HepG2 (cell line): ENCODE data around the gene SLC25A11. TPM values are rescaled to one million over a fixed set of nuclear protein-coding genes. Genes with fewer than 3 reads are reported as not detected.
A peak's percentile ranks its signal among the peaks of the same experiment; 100 is the strongest.

Source experiments
- CREM ChIP-seq, 2 experiments: sonication (generic) in 1 of 2; formaldehyde crosslinking in 1 of 2; IDR thresholded peaks; 2 replicates each; pipeline versions ENCODE4 v1.4.0 to v1.6.1; 2016 to 2020; ENCODE audit warnings: antibody characterized with exemption in 1 of 2, mild to moderate bottlenecking in 1 of 2, missing genetic modification reagents in 1 of 2
- MAFF ChIP-seq: IDR thresholded peaks from 2 replicates; pipeline ENCODE4 v1.6.1; 2011; ENCODE audit warnings: low read depth, low read length, improper control_type of control experiment
- NR2F2 ChIP-seq: IDR thresholded peaks from 2 replicates; pipeline ENCODE4 v1.6.1; 2012; ENCODE audit warnings: low read depth, inconsistent platforms, borderline replicate concordance
- RAD51 ChIP-seq: fragments of 450-650 bp; IDR thresholded peaks from 2 replicates; pipeline ENCODE4 v1.6.1; 2016; ENCODE audit warnings: borderline replicate concordance
- RARG ChIP-seq: sonication (generic); formaldehyde crosslinking; IDR thresholded peaks from 2 replicates; pipeline ENCODE4 v1.4.0; 2020; ENCODE audit warnings: low read depth, mild to moderate bottlenecking, missing genetic modification reagents
- RXRB ChIP-seq: IDR thresholded peaks from 2 replicates; pipeline ENCODE4 v1.6.1; 2016; ENCODE audit warnings: borderline replicate concordance, missing genetic modification reagents, missing compliant biosample characterization
- SNAI1 ChIP-seq: sonication (generic); formaldehyde crosslinking; IDR thresholded peaks from 2 replicates; pipeline ENCODE4 v1.5.0; 2020; ENCODE audit warnings: mild to moderate bottlenecking, missing genetic modification reagents, borderline replicate concordance
- SOX13 ChIP-seq, 3 experiments: fragments of 450-650 bp in 1 of 3; sonication (generic) in 1 of 3; formaldehyde crosslinking in 1 of 3; IDR thresholded peaks in 2 of 3; conservative IDR thresholded peaks in 1 of 3; 2 replicates each; pipeline versions ENCODE4 v1.5.0 to v1.6.1; 2016 to 2020; ENCODE audit warnings: antibody characterized with exemption in 1 of 3, mild to moderate bottlenecking in 1 of 3, missing compliant biosample characterization in 1 of 3, missing genetic modification reagents in 1 of 3, moderate library complexity in 1 of 3
- SRSF9 ChIP-seq: fragments of 200-400 bp; formaldehyde crosslinking; IDR thresholded peaks from 2 replicates; pipeline ENCODE4 v1.6.1; 2018; ENCODE audit warnings: borderline replicate concordance, mild to moderate bottlenecking, low read depth, low read length; ENCODE audit not compliant: insufficient read depth, poor library complexity, severe bottlenecking
- SSRP1 ChIP-seq: IDR thresholded peaks from 2 replicates; pipeline ENCODE4 v1.6.1; 2016; ENCODE audit warnings: control low read depth
- SYNCRIP ChIP-seq: fragments of 200-400 bp; formaldehyde crosslinking; IDR thresholded peaks from 2 replicates; pipeline ENCODE4 v1.6.1; 2018; ENCODE audit warnings: mild to moderate bottlenecking, low read depth, low read length; ENCODE audit not compliant: insufficient read depth
- TARDBP ChIP-seq: sonication (generic); formaldehyde crosslinking; IDR thresholded peaks from 2 replicates; pipeline ENCODE4 v1.8.0; 2022; ENCODE audit warnings: mild to moderate bottlenecking, missing genetic modification reagents
- TBX2 ChIP-seq: sonication (generic); formaldehyde crosslinking; IDR thresholded peaks from 2 replicates; pipeline ENCODE4 v1.5.0; 2020; ENCODE audit warnings: missing genetic modification reagents, mild to moderate bottlenecking, borderline replicate concordance
- THYN1 ChIP-seq: sonication (generic); formaldehyde crosslinking; IDR thresholded peaks from 2 replicates; pipeline ENCODE4 v1.8.1; 2023; ENCODE audit warnings: low read depth, mild to moderate bottlenecking, moderate library complexity, missing genetic modification reagents, borderline replicate concordance
- TRIM24 ChIP-seq: sonication (generic); formaldehyde crosslinking; IDR thresholded peaks from 2 replicates; pipeline ENCODE4 v1.8.0; 2022; ENCODE audit warnings: mild to moderate bottlenecking, missing genetic modification reagents
- ZBTB7A ChIP-seq: sonication (generic); formaldehyde crosslinking; IDR thresholded peaks from 2 replicates; pipeline ENCODE4 v1.8.0; 2022; ENCODE audit warnings: mild to moderate bottlenecking, missing genetic modification reagents
- ZNF326 ChIP-seq: sonication (generic); formaldehyde crosslinking; IDR thresholded peaks from 2 replicates; pipeline ENCODE4 v1.4.0; 2020; ENCODE audit warnings: missing genetic modification reagents, borderline replicate concordance
- ZNF329 ChIP-seq: sonication (generic); formaldehyde crosslinking; IDR thresholded peaks from 2 replicates; pipeline ENCODE4 v1.9.0; 2021; ENCODE audit warnings: low read depth, mild to moderate bottlenecking, missing genetic modification reagents
- ZNF614 ChIP-seq: IDR thresholded peaks from 2 replicates; pipeline ENCODE4 v1.6.1; 2018; ENCODE audit warnings: missing biosample characterization, missing genetic modification reagents, inconsistent platforms, borderline replicate concordance
- ZSCAN29 ChIP-seq: sonication (generic); formaldehyde crosslinking; conservative IDR thresholded peaks from 2 replicates; pipeline ENCODE4 v1.4.0; 2020; ENCODE audit warnings: mild to moderate bottlenecking, missing genetic modification reagents
- polyA plus RNA-seq, 8 experiments: library from polyadenylated mRNA; depleted of rRNA in 3 of 8; stranded (reverse) in 7 of 8; unstranded in 1 of 8; fragments of >200 nt; fragmentation: Illumina TruSeq in 4 of 8; extraction: Trizol in 4 of 8; gene quantifications; 2 replicates each; pipeline versions ENCODE4 v1.2.1 to v1.2.3, GENCODE V29; 2011 to 2016; ENCODE audit warnings: low read depth in 4 of 8, missing spikeins in 1 of 8, mixed read lengths in 1 of 8; ENCODE audit not compliant: insufficient read depth in 1 of 8
- total RNA-seq, 5 experiments: library from RNA; depleted of rRNA; stranded (reverse); fragments of >200 nt; fragmentation: Illumina TruSeq; extraction: Trizol; gene quantifications; 2 replicates each; pipeline ENCODE4 v1.2.3, GENCODE V29; 2016; ENCODE audit warnings: low read depth in 1 of 5
- TF ChIP-seq, protein P1 (sequence below): sonication (generic); formaldehyde crosslinking; IDR thresholded peaks from 2 replicates; pipeline ENCODE4 v1.5.1; 2020; ENCODE audit warnings: mild to moderate bottlenecking, missing genetic modification reagents, moderate library complexity
- TF ChIP-seq, protein P2 (sequence below): sonication (generic); formaldehyde crosslinking; IDR thresholded peaks from 2 replicates; pipeline ENCODE4 v1.4.0; 2020; ENCODE audit warnings: missing genetic modification reagents
- TF ChIP-seq, protein P3 (sequence below): sonication (generic); formaldehyde crosslinking; conservative IDR thresholded peaks from 2 replicates; pipeline ENCODE4 v1.8.1; 2023; ENCODE audit warnings: missing genetic modification reagents

The SLC25A11 gene
- total and polyA plus RNA-seq, 2 of the 13 experiments (the other 11 are each of a cell fraction or from before 2014, with no cell fraction given) = 35.4 to 47.2 TPM

GRCh38 chr17:4908301-4908700, 31.5 kb downstream of the SLC25A11 start (continued):
- TF ChIP-seq THYN1 (CRISPR knock-in tag) (no peak), NR2F2 (no peak), MAFF (no peak), TRIM24 (no peak), SOX13 (IDR thresholded peaks at IDR 0.05) (no peak), SOX13 (CRISPR knock-in tag; conservative IDR thresholded peaks at IDR 0.05 in 1 of 2, IDR thresholded peaks at IDR 0.05 in 1 of 2) (no peak), RXRB (CRISPR knock-in tag) (peak; percentile 49; the same call in 1 of the 2 replicates), RARG (no peak), TARDBP (peak; percentile 37; the same call in 1 of the 2 replicates), SSRP1 (0 out of 2 replicates have a peak, but pooled peaks have one; percentile 47), RAD51 (no peak), ZNF329 (no peak), SNAI1 (no peak), ZNF326 (CRISPR knock-in tag) (no peak), SYNCRIP (no peak), SRSF9 (no peak), CREM (IDR thresholded peaks at IDR 0.05) (no peak), CREM (CRISPR knock-in tag; IDR thresholded peaks at IDR 0.05) (no peak), ZSCAN29 (CRISPR knock-in tag) (no peak), ZBTB7A (CRISPR knock-in tag) (peak; percentile 49; the same call in 1 of the 2 replicates), TBX2 (CRISPR knock-in tag) (0 out of 2 replicates have a peak, but pooled peaks have one; percentile 16), ZNF614 (peak; percentile 71; the same call in 1 of the 2 replicates)
- TF ChIP-seq, protein P1, sequence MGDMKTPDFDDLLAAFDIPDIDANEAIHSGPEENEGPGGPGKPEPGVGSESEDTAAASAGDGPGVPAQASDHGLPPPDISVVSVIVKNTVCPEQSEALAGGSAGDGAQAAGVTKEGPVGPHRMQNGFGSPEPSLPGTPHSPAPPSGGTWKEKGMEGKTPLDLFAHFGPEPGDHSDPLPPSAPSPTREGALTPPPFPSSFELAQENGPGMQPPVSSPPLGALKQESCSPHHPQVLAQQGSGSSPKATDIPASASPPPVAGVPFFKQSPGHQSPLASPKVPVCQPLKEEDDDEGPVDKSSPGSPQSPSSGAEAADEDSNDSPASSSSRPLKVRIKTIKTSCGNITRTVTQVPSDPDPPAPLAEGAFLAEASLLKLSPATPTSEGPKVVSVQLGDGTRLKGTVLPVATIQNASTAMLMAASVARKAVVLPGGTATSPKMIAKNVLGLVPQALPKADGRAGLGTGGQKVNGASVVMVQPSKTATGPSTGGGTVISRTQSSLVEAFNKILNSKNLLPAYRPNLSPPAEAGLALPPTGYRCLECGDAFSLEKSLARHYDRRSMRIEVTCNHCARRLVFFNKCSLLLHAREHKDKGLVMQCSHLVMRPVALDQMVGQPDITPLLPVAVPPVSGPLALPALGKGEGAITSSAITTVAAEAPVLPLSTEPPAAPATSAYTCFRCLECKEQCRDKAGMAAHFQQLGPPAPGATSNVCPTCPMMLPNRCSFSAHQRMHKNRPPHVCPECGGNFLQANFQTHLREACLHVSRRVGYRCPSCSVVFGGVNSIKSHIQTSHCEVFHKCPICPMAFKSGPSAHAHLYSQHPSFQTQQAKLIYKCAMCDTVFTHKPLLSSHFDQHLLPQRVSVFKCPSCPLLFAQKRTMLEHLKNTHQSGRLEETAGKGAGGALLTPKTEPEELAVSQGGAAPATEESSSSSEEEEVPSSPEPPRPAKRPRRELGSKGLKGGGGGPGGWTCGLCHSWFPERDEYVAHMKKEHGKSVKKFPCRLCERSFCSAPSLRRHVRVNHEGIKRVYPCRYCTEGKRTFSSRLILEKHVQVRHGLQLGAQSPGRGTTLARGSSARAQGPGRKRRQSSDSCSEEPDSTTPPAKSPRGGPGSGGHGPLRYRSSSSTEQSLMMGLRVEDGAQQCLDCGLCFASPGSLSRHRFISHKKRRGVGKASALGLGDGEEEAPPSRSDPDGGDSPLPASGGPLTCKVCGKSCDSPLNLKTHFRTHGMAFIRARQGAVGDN (CRISPR knock-in tag) = peak; percentile 88
- TF ChIP-seq, protein P2, sequence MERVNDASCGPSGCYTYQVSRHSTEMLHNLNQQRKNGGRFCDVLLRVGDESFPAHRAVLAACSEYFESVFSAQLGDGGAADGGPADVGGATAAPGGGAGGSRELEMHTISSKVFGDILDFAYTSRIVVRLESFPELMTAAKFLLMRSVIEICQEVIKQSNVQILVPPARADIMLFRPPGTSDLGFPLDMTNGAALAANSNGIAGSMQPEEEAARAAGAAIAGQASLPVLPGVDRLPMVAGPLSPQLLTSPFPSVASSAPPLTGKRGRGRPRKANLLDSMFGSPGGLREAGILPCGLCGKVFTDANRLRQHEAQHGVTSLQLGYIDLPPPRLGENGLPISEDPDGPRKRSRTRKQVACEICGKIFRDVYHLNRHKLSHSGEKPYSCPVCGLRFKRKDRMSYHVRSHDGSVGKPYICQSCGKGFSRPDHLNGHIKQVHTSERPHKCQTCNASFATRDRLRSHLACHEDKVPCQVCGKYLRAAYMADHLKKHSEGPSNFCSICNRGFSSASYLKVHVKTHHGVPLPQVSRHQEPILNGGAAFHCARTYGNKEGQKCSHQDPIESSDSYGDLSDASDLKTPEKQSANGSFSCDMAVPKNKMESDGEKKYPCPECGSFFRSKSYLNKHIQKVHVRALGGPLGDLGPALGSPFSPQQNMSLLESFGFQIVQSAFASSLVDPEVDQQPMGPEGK (CRISPR knock-in tag) = peak; percentile 39; the same call in 1 of the 2 replicates
- TF ChIP-seq, protein P3, sequence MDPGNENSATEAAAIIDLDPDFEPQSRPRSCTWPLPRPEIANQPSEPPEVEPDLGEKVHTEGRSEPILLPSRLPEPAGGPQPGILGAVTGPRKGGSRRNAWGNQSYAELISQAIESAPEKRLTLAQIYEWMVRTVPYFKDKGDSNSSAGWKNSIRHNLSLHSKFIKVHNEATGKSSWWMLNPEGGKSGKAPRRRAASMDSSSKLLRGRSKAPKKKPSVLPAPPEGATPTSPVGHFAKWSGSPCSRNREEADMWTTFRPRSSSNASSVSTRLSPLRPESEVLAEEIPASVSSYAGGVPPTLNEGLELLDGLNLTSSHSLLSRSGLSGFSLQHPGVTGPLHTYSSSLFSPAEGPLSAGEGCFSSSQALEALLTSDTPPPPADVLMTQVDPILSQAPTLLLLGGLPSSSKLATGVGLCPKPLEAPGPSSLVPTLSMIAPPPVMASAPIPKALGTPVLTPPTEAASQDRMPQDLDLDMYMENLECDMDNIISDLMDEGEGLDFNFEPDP (CRISPR knock-in tag) = 0 out of 2 replicates have a peak, but pooled peaks have one; percentile 9
